ES-I3 (cell line): Measurements from ENCODE around the gene MRFAP1.

Experiments used
- H3K36me3 ChIP-seq: 2 replicates; pipeline ENCODE4 v1.6.1; 2013; ENCODE audit warnings: mild to moderate bottlenecking, low read length, control low read depth, moderate library complexity; ENCODE audit not compliant: insufficient read depth
- H3K4me1 ChIP-seq: 2 replicates; pipeline ENCODE4 v1.6.1; 2013; ENCODE audit warnings: mild to moderate bottlenecking, control low read depth, low read length; ENCODE audit not compliant: insufficient read depth
- H3K9ac ChIP-seq: 2 replicates; pipeline ENCODE4 v1.6.1; 2013; ENCODE audit warnings: low read depth, mild to moderate bottlenecking, low read length, moderate library complexity
- H3K9me3 ChIP-seq: 2 replicates; pipeline ENCODE4 v1.6.1; 2013; ENCODE audit warnings: mild to moderate bottlenecking, low read length, moderate library complexity; ENCODE audit not compliant: control insufficient read depth, insufficient read depth

MRFAP1 gene

GRCh38 chr4:6640292-6641163 is at the start of gene MRFAP1:
Gene MRFAP1, plus strand, starts transcription at chr4:6640685. Its CDS starts 178 bp downstream, at chr4:6640863.
- Histone ChIP-seq H3K4me1 (peaks cover 15% of the 10 kb centered on the region), H3K9me3 (no peaks in the 10 kb centered on the region), H3K9ac (peak within 1 kb of the TSS; percentile 79), H3K36me3 (peaks cover 11% of the 10 kb centered on the region; the same call in 1 of the 2 replicates)

- H3K36me3 ChIP-seq = no peaks in the 10 kb centered on the region
- no peaks in the 10 kb centered on the region; the same call in 1 of the 2 replicates for H3K4me1 ChIP-seq
- no peak overlapping the region for H3K9ac ChIP-seq
- H3K9me3 ChIP-seq = no peaks in the 10 kb centered on the region
Observed at GRCh38 chr4:6591313-6591712, 49.2 kb upstream of the MRFAP1 start.

- Histone ChIP-seq H3K36me3 (no peaks in the 10 kb centered on the region), H3K9ac (no peak overlapping the region), H3K9me3 (no peaks in the 10 kb centered on the region), H3K4me1 (no peaks in the 10 kb centered on the region; the same call in 1 of the 2 replicates)
Observed at GRCh38 chr4:6591781-6592180, 48.7 kb upstream of the MRFAP1 start.

- no peak overlapping the region for H3K9ac ChIP-seq
- no peaks in the 10 kb centered on the region for H3K36me3 ChIP-seq
- no peaks in the 10 kb centered on the region for H3K9me3 ChIP-seq
- H3K4me1 ChIP-seq = no peaks in the 10 kb centered on the region; the same call in 1 of the 2 replicates
Observed at GRCh38 chr4:6592804-6593563, 47.5 kb upstream of the MRFAP1 start.

- Histone ChIP-seq H3K9ac (no peak overlapping the region), H3K9me3 (no peaks in the 10 kb centered on the region), H3K36me3 (no peaks in the 10 kb centered on the region), H3K4me1 (no peaks in the 10 kb centered on the region; the same call in 1 of the 2 replicates)
Observed at GRCh38 chr4:6594341-6594740, 46.1 kb upstream of the MRFAP1 start.

- Histone ChIP-seq H3K9ac (no peak overlapping the region), H3K9me3 (no peaks in the 10 kb centered on the region), H3K36me3 (no peaks in the 10 kb centered on the region), H3K4me1 (no peaks in the 10 kb centered on the region; the same call in 1 of the 2 replicates)
Observed at GRCh38 chr4:6594826-6595355, 45.6 kb upstream of the MRFAP1 start.

GRCh38 chr4:6595897-6596537 is 44.5 kb upstream of the MRFAP1 start:
- H3K9ac ChIP-seq = no peak overlapping the region
- no peaks in the 10 kb centered on the region for H3K9me3 ChIP-seq
- no peaks in the 10 kb centered on the region; the same call in 1 of the 2 replicates for H3K4me1 ChIP-seq
- no peaks in the 10 kb centered on the region for H3K36me3 ChIP-seq

GRCh38 chr4:6596948-6597347 is 43.5 kb upstream of the MRFAP1 start:
- Histone ChIP-seq H3K9me3 (no peaks in the 10 kb centered on the region), H3K9ac (no peak overlapping the region), H3K4me1 (no peaks in the 10 kb centered on the region; the same call in 1 of the 2 replicates), H3K36me3 (no peaks in the 10 kb centered on the region)

GRCh38 chr4:6598127-6598526 is 42.4 kb upstream of the MRFAP1 start:
- H3K9ac ChIP-seq = no peak overlapping the region
- H3K36me3 ChIP-seq = no peaks in the 10 kb centered on the region
- H3K9me3 ChIP-seq = no peaks in the 10 kb centered on the region
- no peaks in the 10 kb centered on the region; the same call in 1 of the 2 replicates for H3K4me1 ChIP-seq

- H3K9ac ChIP-seq = no peak overlapping the region
- no peaks in the 10 kb centered on the region; the same call in 1 of the 2 replicates for H3K4me1 ChIP-seq
- no peaks in the 10 kb centered on the region for H3K36me3 ChIP-seq
- H3K9me3 ChIP-seq = no peaks in the 10 kb centered on the region
Observed at GRCh38 chr4:6598641-6599040, 41.8 kb upstream of the MRFAP1 start.

- H3K9ac ChIP-seq = no peak overlapping the region
- H3K4me1 ChIP-seq = no peaks in the 10 kb centered on the region
- no peaks in the 10 kb centered on the region for H3K36me3 ChIP-seq
- no peaks in the 10 kb centered on the region for H3K9me3 ChIP-seq
Observed at GRCh38 chr4:6601661-6602250, 38.7 kb upstream of the MRFAP1 start.

- no peaks in the 10 kb centered on the region for H3K9me3 ChIP-seq
- no peaks in the 10 kb centered on the region for H3K36me3 ChIP-seq
- no peak overlapping the region for H3K9ac ChIP-seq
- H3K4me1 ChIP-seq = no peaks in the 10 kb centered on the region
Observed at GRCh38 chr4:6602289-6602688, 38.2 kb upstream of the MRFAP1 start.

GRCh38 chr4:6603128-6603527 is 37.4 kb upstream of the MRFAP1 start:
- no peaks in the 10 kb centered on the region for H3K4me1 ChIP-seq

GRCh38 chr4:6605114-6605513 is 35.4 kb upstream of the MRFAP1 start:
- no peaks in the 10 kb centered on the region for H3K36me3 ChIP-seq
- no peaks in the 10 kb centered on the region for H3K9me3 ChIP-seq
- no peak overlapping the region for H3K9ac ChIP-seq
- peaks cover 6% of the 10 kb centered on the region; the same call in 1 of the 2 replicates for H3K4me1 ChIP-seq

More at GRCh38 chr4:6603128-6603527, 37.4 kb upstream of the MRFAP1 start:
- H3K9me3 ChIP-seq = no peaks in the 10 kb centered on the region
- H3K9ac ChIP-seq = no peak overlapping the region
- H3K36me3 ChIP-seq = no peaks in the 10 kb centered on the region
